HG03095 (cell line): ENCODE results near the gene PLBD2.

Source experiments
- ATAC-seq: cut with Tn5 transposase; IDR thresholded peaks from one replicate; pipeline ENCODE4 v1.9.1; 2021; ENCODE audit warnings: moderate library complexity; ENCODE audit not compliant: unreplicated experiment

PLBD2 gene

GRCh38 chr12:113368331-113368730 is 9.9 kb downstream of the PLBD2 start:
- ATAC-seq, result no peak

- ATAC-seq, result no peak
Measured at GRCh38 chr12:113369391-113369985, 11.1 kb downstream of the PLBD2 start.

GRCh38 chr12:113370923-113371682 is 12.7 kb downstream of the PLBD2 start:
- no peak for ATAC-seq

- no peak for ATAC-seq
Measured at GRCh38 chr12:113371808-113372207, 13.4 kb downstream of the PLBD2 start.

GRCh38 chr12:113372371-113372770 is 14.0 kb downstream of the PLBD2 start:
- ATAC-seq, result no peak

GRCh38 chr12:113373440-113373839 is 15.1 kb downstream of the PLBD2 start:
- ATAC-seq, result no peak

- ATAC-seq, result no peak
Measured at GRCh38 chr12:113373969-113374368, 15.6 kb downstream of the PLBD2 start.

GRCh38 chr12:113374823-113375428 is 16.5 kb downstream of the PLBD2 start:
- ATAC-seq, result no peak

- no peak for ATAC-seq
Measured at GRCh38 chr12:113378291-113378690, 19.9 kb downstream of the PLBD2 start.

- no peak for ATAC-seq
Measured at GRCh38 chr12:113381220-113381619, 22.8 kb downstream of the PLBD2 start.

GRCh38 chr12:113382206-113382605 is 23.8 kb downstream of the PLBD2 start:
- no peak for ATAC-seq

GRCh38 chr12:113384778-113385177 is 26.4 kb downstream of the PLBD2 start:
- no peak for ATAC-seq

- no peak for ATAC-seq
Measured at GRCh38 chr12:113385282-113385882, 27.0 kb downstream of the PLBD2 start.

GRCh38 chr12:113386866-113387566 is 28.6 kb downstream of the PLBD2 start:
- no peak for ATAC-seq

GRCh38 chr12:113387631-113388030 is 29.2 kb downstream of the PLBD2 start:
- no peak for ATAC-seq

- no peak for ATAC-seq
Measured at GRCh38 chr12:113388351-113388750, 30.0 kb downstream of the PLBD2 start.

- ATAC-seq, result no peak
Measured at GRCh38 chr12:113390064-113391043, 32.0 kb downstream of the PLBD2 start.

- no peak for ATAC-seq
Measured at GRCh38 chr12:113391145-113391544, 32.8 kb downstream of the PLBD2 start.

GRCh38 chr12:113391650-113392337 is 33.4 kb downstream of the PLBD2 start:
- no peak for ATAC-seq
